OCI-LY7 (cell line): Measurements from ENCODE around the gene LY86. TPM values are rescaled to one million over a fixed set of nuclear protein-coding genes. Genes with fewer than 3 reads are reported as not detected.

Source experiments
- BruUV-seq: library from RNA; stranded (reverse); fragments of 400-500 nt; replicated peaks from 2 replicates; lab custom pipeline; 2021; lab: Mats Ljungman, UMichigan
- CTCF ChIA-PET: fragments of 300-600 bp; sonication (Branson Sonifier 250); formaldehyde crosslinking; loops from one replicate; lab custom pipeline; 2022; ENCODE audit warnings: antibody characterized with exemption; ENCODE audit not compliant: unreplicated experiment; lab: Charles Lee
- POLR2A ChIA-PET: fragments of 300-600 bp; sonication (Branson Sonifier 250); formaldehyde crosslinking; loops from one replicate; lab custom pipeline; 2022; ENCODE audit warnings: antibody characterized with exemption; lab: Charles Lee
- DNase-seq: peaks from one replicate; pipeline ENCODE4 v3.0.0-alpha.2; 2015; ENCODE audit warnings: low spot score
- H2AFZ ChIP-seq: fragments of 200-600 bp; sonication (generic), shearing (Covaris generic); 2 replicates; pipeline ENCODE4 v1.6.1; 2014; ENCODE audit warnings: mild to moderate bottlenecking, antibody characterized with exemption, low read length, moderate library complexity
- H3K27ac ChIP-seq: fragments of 200-600 bp; sonication (generic); 2 replicates; pipeline ENCODE4 v1.5.1; 2014; ENCODE audit warnings: mixed run types, low read depth, mild to moderate bottlenecking, moderate library complexity, low read length, inconsistent platforms; ENCODE audit not compliant: poor library complexity, severe bottlenecking
- H3K36me3 ChIP-seq: fragments of 200-600 bp; sonication (generic); 2 replicates; pipeline ENCODE4 v1.6.1; 2014; ENCODE audit warnings: mild to moderate bottlenecking, antibody characterized with exemption, low read length, moderate library complexity, mixed read lengths; ENCODE audit not compliant: insufficient read depth
- H3K4me1 ChIP-seq: fragments of 200-600 bp; sonication (generic); 2 replicates; pipeline ENCODE4 v1.5.1; 2014; ENCODE audit warnings: mild to moderate bottlenecking, low read length; ENCODE audit not compliant: insufficient read depth, poor library complexity, severe bottlenecking
- H3K4me2 ChIP-seq: fragments of 200-600 bp; sonication (generic); 2 replicates; pipeline ENCODE4 v1.6.1; 2014; ENCODE audit warnings: mild to moderate bottlenecking, low read length
- H3K4me3 ChIP-seq: fragments of 200-600 bp; sonication (generic); 2 replicates; pipeline ENCODE4 v1.5.1; 2014; ENCODE audit warnings: mild to moderate bottlenecking, low read depth, low read length; ENCODE audit not compliant: poor library complexity, severe bottlenecking
- H3K79me2 ChIP-seq: fragments of 200-600 bp; sonication (generic); 2 replicates; pipeline ENCODE4 v1.6.1; 2016; ENCODE audit warnings: low read depth, mild to moderate bottlenecking, low read length, moderate library complexity, mixed read lengths; ENCODE audit not compliant: insufficient read depth
- H3K9me2 ChIP-seq: fragments of 200-600 bp; sonication (generic); 2 replicates; pipeline ENCODE4 v1.6.1; 2016; ENCODE audit warnings: mild to moderate bottlenecking, low read length, mixed read lengths; ENCODE audit not compliant: insufficient read depth
- H3K9me3 ChIP-seq: fragments of 200-600 bp; sonication (generic); 2 replicates; pipeline ENCODE4 v1.6.1; 2014; ENCODE audit warnings: mild to moderate bottlenecking, mixed run types, low read length, mixed read lengths
- H4K20me1 ChIP-seq: fragments of 200-600 bp; sonication (generic); 2 replicates; pipeline ENCODE4 v1.6.1; 2014; ENCODE audit warnings: mild to moderate bottlenecking, antibody characterized with exemption, low read length, moderate library complexity, mixed read lengths; ENCODE audit not compliant: insufficient read depth
- CTCF ChIP-seq: fragments of 200-600 bp; sonication (generic); conservative IDR thresholded peaks from 2 replicates; pipeline ENCODE4 v1.5.1; 2014; ENCODE audit warnings: mild to moderate bottlenecking, antibody characterized with exemption, low read length, moderate library complexity, mixed read lengths
- EZH2phosphoT487 ChIP-seq: fragments of 200-600 bp; sonication (generic); IDR thresholded peaks from 2 replicates; pipeline ENCODE4 v1.6.1; 2018; ENCODE audit warnings: low read depth, borderline replicate concordance, mild to moderate bottlenecking, mixed run types, antibody characterized with exemption, low read length, moderate library complexity, mixed read lengths
- intact Hi-C: fragments of 100-400 bp; cut with micrococcal nuclease; formaldehyde crosslinking; loops from one replicate; pipeline ENCODE4 v1.10.0; 2022; ENCODE audit not compliant: unreplicated experiment
- total RNA-seq, 2 experiments: library from RNA; depleted of rRNA in 1 of 2; stranded (reverse); fragments of >200 nt in 1 of 2; shearing (Covaris generic) in 1 of 2; gene quantifications; 2 replicates each; pipeline ENCODE4 v1.2.3, GENCODE V29; 2014 to 2022

Gene LY86
- total RNA-seq, 2 experiments from 2014 or later, result 48.4 to 62.8 TPM

GRCh38 chr6:6686748-6687601 lies 98.5 kb downstream of the LY86 start:
- Histone ChIP-seq H3K9me2 (no peaks in the 10 kb centered on the region), H3K4me1 (peaks cover 26% of the 10 kb centered on the region), H4K20me1 (no peaks in the 10 kb centered on the region), H3K36me3 (no peaks in the 10 kb centered on the region; the same call in 1 of the 2 replicates), H3K9me3 (no peaks in the 10 kb centered on the region), H3K4me2 (peak overlapping the region; percentile 87), H2AFZ (peak overlapping the region; percentile 97), H3K4me3 (peak overlapping the region; percentile 82), H3K79me2 (no peaks in the 10 kb centered on the region), H3K27ac (peak overlapping the region; percentile 12)
- no TSS peak for BruUV-seq
- TF ChIP-seq CTCF, result no peak
- no peak for TF ChIP-seq EZH2phosphoT487
- ChIA-PET POLR2A (interaction anchor here (0.5 to 1.8 kb wide), 12 partner anchors 9 to 903 kb away, joined by 3 to 5 read pairs (median 3); no protein-coding TSS in a partner anchor), CTCF (interaction anchor here (0.7 to 1.0 kb wide), 3 partner anchors 9 to 33 kb away, joined by 3 read pairs; no protein-coding TSS in a partner anchor)
- intact Hi-C loops, result loop anchor here (1.0 to 5.0 kb wide), 2 partner anchors 95 to 680 kb away; partner anchors contain the start of gene NRN1
- DNase-seq, result peak; percentile 97

- Histone ChIP-seq H3K9me2 (no peaks in the 10 kb centered on the region), H3K9me3 (no peaks in the 10 kb centered on the region), H3K4me1 (peaks cover 26% of the 10 kb centered on the region), H4K20me1 (no peaks in the 10 kb centered on the region), H3K27ac (no peak overlapping the region), H3K36me3 (no peaks in the 10 kb centered on the region; the same call in 1 of the 2 replicates), H2AFZ (no peak overlapping the region), H3K79me2 (no peaks in the 10 kb centered on the region), H3K4me3 (peak overlapping the region; percentile 82), H3K4me2 (peak overlapping the region; percentile 87)
- BruUV-seq, result no TSS peak
- CTCF ChIA-PET, result no interaction called here
- intact Hi-C loops, result loop anchor here (5.0 kb wide), 1 partner anchor 681 kb away; the partner anchor contains the start of gene NRN1
- TF ChIP-seq CTCF, result no peak
- TF ChIP-seq EZH2phosphoT487, result no peak
- DNase-seq, result no peak
- POLR2A ChIA-PET, result no interaction called here
Measured at GRCh38 chr6:6688283-6688682, 99.8 kb downstream of the LY86 start.

- TF ChIP-seq EZH2phosphoT487, result no peak
- TF ChIP-seq CTCF, result no peak
- DNase-seq, result no peak
- no peaks in the 10 kb centered on the region for H3K9me2 ChIP-seq
- ChIA-PET CTCF (no interaction called here), POLR2A (no interaction called here)
- H3K36me3 ChIP-seq, result no peaks in the 10 kb centered on the region; the same call in 1 of the 2 replicates
- no peaks in the 10 kb centered on the region for H3K9me3 ChIP-seq
- H4K20me1 ChIP-seq, result no peaks in the 10 kb centered on the region
- intact Hi-C loops, result loop anchor here (5.0 kb wide), 1 partner anchor 682 kb away; the partner anchor contains the start of gene NRN1
- no TSS peak for BruUV-seq
- no peak overlapping the region for H2AFZ ChIP-seq
- H3K4me3 ChIP-seq, result no peak overlapping the region
- H3K79me2 ChIP-seq, result no peaks in the 10 kb centered on the region
- H3K4me1 ChIP-seq, result peaks cover 26% of the 10 kb centered on the region
- H3K27ac ChIP-seq, result no peak overlapping the region
- H3K4me2 ChIP-seq, result no peak overlapping the region
Measured at GRCh38 chr6:6688951-6689350, 100.4 kb downstream of the LY86 start.
